Upper lobe of left lung (tissue), 4 donors: ENCODE data around the gene PDE7B.

Experiments
- POLR2AphosphoS5 ChIP-seq, 2 donors: sonication (generic); formaldehyde crosslinking; IDR thresholded peaks; one replicate each; pipeline ENCODE4 v1.5.1; 2017; ENCODE audit warnings: antibody characterized with exemption in 2 of 2
- TF ChIP-seq, protein P1 (sequence below), 6 experiments: fragments of 450-650 bp in 4 of 6; fragments of 200-600 bp in 2 of 6; sonication (generic) in 2 of 6; IDR thresholded peaks; one replicate each; pipeline ENCODE4 v1.5.1; 2016 to 2019; ENCODE audit warnings: antibody characterized with exemption in 6 of 6

DNA sequence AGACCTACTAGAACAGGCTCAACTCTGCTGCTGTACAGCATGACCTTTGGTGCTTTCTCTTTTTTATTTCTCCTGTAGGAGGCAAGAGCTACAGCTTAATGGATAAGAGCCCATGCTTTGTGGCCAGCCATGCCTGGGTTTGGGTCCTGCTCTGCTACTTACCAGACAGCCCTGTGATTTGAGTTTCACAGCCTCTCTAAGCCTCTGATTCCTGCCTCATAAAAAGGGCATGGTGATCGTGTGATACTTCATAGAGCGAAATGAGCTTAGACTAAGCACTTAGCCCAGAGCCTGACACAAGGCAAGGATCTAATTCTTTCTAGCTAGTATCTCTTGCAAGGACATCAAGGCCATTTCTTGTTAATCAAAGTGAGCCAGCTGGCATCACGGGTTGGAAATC, 19.3 kb upstream of the PDE7B start:
- TF ChIP-seq, protein P1, sequence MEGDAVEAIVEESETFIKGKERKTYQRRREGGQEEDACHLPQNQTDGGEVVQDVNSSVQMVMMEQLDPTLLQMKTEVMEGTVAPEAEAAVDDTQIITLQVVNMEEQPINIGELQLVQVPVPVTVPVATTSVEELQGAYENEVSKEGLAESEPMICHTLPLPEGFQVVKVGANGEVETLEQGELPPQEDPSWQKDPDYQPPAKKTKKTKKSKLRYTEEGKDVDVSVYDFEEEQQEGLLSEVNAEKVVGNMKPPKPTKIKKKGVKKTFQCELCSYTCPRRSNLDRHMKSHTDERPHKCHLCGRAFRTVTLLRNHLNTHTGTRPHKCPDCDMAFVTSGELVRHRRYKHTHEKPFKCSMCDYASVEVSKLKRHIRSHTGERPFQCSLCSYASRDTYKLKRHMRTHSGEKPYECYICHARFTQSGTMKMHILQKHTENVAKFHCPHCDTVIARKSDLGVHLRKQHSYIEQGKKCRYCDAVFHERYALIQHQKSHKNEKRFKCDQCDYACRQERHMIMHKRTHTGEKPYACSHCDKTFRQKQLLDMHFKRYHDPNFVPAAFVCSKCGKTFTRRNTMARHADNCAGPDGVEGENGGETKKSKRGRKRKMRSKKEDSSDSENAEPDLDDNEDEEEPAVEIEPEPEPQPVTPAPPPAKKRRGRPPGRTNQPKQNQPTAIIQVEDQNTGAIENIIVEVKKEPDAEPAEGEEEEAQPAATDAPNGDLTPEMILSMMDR (IDR thresholded peaks at IDR 0.05), result no peak
- no peak for TF ChIP-seq POLR2AphosphoS5 (IDR thresholded peaks at IDR 0.05)
